Body of pancreas (tissue), 4 donors: ENCODE data around the gene FILIP1L.

Experiments used
- POLR2A ChIP-seq, 3 donors: fragments of 450-650 bp; IDR thresholded peaks; one replicate each; pipeline ENCODE4 v1.6.1; 2016; ENCODE audit warnings: antibody characterized with exemption in 3 of 3, mild to moderate bottlenecking in 2 of 3
- TF ChIP-seq, protein P1 (sequence below), 7 experiments: fragments of 450-650 bp in 4 of 7; fragments of 200-600 bp in 3 of 7; sonication (generic) in 3 of 7; IDR thresholded peaks; one replicate each; pipeline ENCODE4 v1.5.1; 2016 to 2019; ENCODE audit warnings: antibody characterized with exemption in 7 of 7

- TF ChIP-seq, protein P1, sequence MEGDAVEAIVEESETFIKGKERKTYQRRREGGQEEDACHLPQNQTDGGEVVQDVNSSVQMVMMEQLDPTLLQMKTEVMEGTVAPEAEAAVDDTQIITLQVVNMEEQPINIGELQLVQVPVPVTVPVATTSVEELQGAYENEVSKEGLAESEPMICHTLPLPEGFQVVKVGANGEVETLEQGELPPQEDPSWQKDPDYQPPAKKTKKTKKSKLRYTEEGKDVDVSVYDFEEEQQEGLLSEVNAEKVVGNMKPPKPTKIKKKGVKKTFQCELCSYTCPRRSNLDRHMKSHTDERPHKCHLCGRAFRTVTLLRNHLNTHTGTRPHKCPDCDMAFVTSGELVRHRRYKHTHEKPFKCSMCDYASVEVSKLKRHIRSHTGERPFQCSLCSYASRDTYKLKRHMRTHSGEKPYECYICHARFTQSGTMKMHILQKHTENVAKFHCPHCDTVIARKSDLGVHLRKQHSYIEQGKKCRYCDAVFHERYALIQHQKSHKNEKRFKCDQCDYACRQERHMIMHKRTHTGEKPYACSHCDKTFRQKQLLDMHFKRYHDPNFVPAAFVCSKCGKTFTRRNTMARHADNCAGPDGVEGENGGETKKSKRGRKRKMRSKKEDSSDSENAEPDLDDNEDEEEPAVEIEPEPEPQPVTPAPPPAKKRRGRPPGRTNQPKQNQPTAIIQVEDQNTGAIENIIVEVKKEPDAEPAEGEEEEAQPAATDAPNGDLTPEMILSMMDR (IDR thresholded peaks at IDR 0.05) = no peak
- TF ChIP-seq POLR2A (IDR thresholded peaks at IDR 0.05) = no peak
These were observed 276.6 kb downstream of the FILIP1L start for GRCh38 chr3:99837715-99838114.
